Measurements from ENCODE around the gene SIGLEC10.
A peak's percentile ranks its signal among the peaks of the same experiment; 100 is the strongest.

The SIGLEC10 gene

GRCh38 chr19:51391073-51391611 is 26.3 kb downstream of the SIGLEC10 start:
- DNase-seq: no peak

- DNase-seq: no peak
These were observed 28.3 kb downstream of the SIGLEC10 start for GRCh38 chr19:51389143-51389542.

GRCh38 chr19:51387924-51388389 is 29.5 kb downstream of the SIGLEC10 start, which contains the start of gene LIM2:
LIM2 (minus strand) TSS chr19:51387974; CDS start chr19:51387443, 531 bp downstream.
- DNase-seq: no peak

GRCh38 chr19:51386882-51387520 is 30.4 kb downstream of the SIGLEC10 start:
- DNase-seq: no peak

GRCh38 chr19:51382004-51382403 is 35.4 kb downstream of the SIGLEC10 start:
- no peak for DNase-seq

- DNase-seq: no peak
These were observed 37.1 kb downstream of the SIGLEC10 start for GRCh38 chr19:51380379-51380778.

- no peak for DNase-seq
These were observed 40.0 kb downstream of the SIGLEC10 start for GRCh38 chr19:51377422-51377821.

GRCh38 chr19:51375504-51376221 is 41.8 kb downstream of the SIGLEC10 start:
- no peak for DNase-seq

GRCh38 chr19:51372649-51373504 is 44.6 kb downstream of the SIGLEC10 start, which contains the start of gene NKG7:
NKG7 (minus strand) TSS chr19:51372654; CDS start chr19:51372535, 119 bp downstream.
- DNase-seq: no peak

GRCh38 chr19:51372021-51372648 is 45.3 kb downstream of the SIGLEC10 start:
- DNase-seq: no peak

GRCh38 chr19:51371186-51371690 is 46.2 kb downstream of the SIGLEC10 start:
- DNase-seq: no peak

- no peak for DNase-seq
These were observed 47.2 kb downstream of the SIGLEC10 start for GRCh38 chr19:51370230-51370629.

- DNase-seq: no peak
These were observed 48.8 kb downstream of the SIGLEC10 start, which contains the start of gene CLDND2 for GRCh38 chr19:51368366-51369282. CLDND2 (minus strand) TSS chr19:51369003; CDS start chr19:51368577, 426 bp downstream.

GRCh38 chr19:51367565-51368365 is 49.7 kb downstream of the SIGLEC10 start:
- peak; percentile 50 for DNase-seq

- DNase-seq: no peak
These were observed 50.2 kb downstream of the SIGLEC10 start for GRCh38 chr19:51367255-51367564.

GRCh38 chr19:51366389-51367254 is 50.8 kb downstream of the SIGLEC10 start:
- peak; percentile 80 for DNase-seq

- DNase-seq: no peak
These were observed 51.5 kb downstream of the SIGLEC10 start, which contains the start of gene ETFB for GRCh38 chr19:51365965-51366388. ETFB (minus strand) TSS chr19:51366388; CDS start chr19:51366326, 62 bp downstream.

- no peak for DNase-seq
These were observed 52.1 kb downstream of the SIGLEC10 start for GRCh38 chr19:51365211-51365964.
